Regular cardiac myocyte (primary cell): ENCODE data around the gene PSMB2. TPM values are rescaled to one million over a fixed set of nuclear protein-coding genes. Genes with fewer than 3 reads are reported as not detected.

Experiments used
- total RNA-seq: library from RNA; depleted of rRNA; stranded (reverse); fragments of >200 nt; gene quantifications from 2 replicates; pipeline ENCODE4 v1.2.3, GENCODE V29; 2014

The PSMB2 gene
- total RNA-seq: 11.0 and 39.1 TPM in 2 replicates

DNA sequence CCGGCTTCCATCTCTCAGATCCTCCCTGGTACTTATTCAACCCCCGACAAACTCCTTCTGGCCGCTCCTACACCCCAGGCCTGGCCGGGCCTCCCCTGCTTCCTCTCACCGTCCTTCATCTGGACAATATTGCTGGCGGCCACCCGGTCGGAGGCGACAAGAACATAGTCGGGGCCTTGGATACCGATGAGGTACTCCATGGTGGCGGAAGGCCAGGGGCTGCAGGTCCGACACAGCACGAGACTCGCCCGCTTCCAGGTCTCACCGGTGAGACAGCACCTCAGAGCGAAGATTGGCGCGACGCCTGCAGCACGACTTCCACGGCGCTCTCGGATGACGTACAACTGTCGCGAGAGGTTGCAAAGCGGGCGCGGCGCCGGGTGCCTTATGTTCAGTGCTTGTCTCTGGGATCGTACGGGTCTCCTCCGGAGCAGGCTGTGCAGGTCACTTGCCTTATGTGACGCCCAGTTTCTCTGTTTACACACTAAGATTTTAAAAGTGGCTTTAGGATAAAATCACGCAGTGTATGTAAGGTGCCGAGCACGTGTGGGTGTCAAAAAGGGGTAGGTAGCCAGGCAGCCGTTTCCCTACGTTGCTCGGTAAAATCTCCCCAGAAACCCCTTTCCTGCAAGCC, at the start of gene PSMB2:
PSMB2 (minus strand) TSS at position 294 of the 634 bp plus-strand sequence; CDS start at position 200, 94 bp downstream.

DNA sequence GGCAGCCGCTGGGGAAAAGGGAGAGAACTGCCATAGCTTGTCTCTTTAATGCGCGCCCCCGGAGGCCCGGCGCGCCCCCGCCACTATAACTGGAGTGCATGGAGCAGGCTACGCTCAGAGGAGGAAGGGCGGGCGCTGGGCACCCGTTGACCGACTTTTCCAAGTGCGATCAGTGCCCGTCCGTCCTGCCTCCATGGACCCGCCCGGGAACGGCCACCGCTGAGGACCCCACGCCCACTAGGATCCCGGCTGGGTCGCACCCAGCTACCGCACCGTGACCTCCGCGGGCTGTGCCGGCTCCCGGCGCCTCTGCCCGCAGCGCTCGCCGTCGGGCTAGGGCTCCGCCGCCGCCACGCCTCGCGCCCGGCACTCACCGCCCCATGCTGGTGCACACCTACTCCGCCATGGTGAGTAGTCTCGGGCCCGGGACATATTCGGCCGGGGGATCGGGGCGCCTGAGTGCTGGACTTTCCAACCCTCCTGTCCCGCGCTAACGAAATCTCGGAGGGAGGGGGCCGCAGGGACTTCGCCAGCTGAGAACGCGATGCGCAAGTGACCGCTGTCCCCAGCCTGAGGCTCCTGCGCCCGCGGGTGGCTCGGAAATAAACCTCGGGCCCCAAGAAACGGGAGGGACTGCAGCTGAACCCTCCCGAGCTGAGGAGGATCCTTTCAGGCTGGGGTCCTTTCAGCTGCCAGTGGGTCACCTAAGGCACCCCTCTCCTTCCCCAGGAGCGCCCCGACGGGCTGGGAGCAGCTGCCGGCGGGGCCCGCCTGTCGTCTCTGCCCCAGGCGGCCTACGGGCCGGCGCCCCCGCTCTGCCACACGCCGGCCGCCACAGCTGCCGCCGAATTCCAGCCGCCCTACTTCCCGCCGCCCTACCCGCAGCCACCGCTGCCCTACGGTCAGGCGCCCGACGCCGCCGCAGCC, 67.9 kb downstream of the PSMB2 start, which contains the start of gene TFAP2E:
TFAP2E (plus strand) TSS at position 117 of the 927 bp plus-strand sequence; CDS start at position 381, 264 bp downstream.

GRCh38 chr1:35557611-35558373, 83.5 kb downstream of the PSMB2 start, which contains the start of gene NCDN:
Gene NCDN (plus strand): TSS chr1:35557799. CDS start chr1:35558191, 392 bp downstream.

GRCh38 chr1:35557118-35557610, 84.2 kb downstream of the PSMB2 start, which contains the start of gene KIAA0319L:
Gene KIAA0319L (minus strand): TSS chr1:35557403. CDS start chr1:35554491, 2,912 bp downstream.

Other genes with a start within 250 kb of the PSMB2 start
- 40.5 and 73.3 TPM in 2 replicates for gene KIAA0319L, start 84.1 kb downstream of the PSMB2 start, total RNA-seq
- gene NCDN, start 83.7 kb downstream of the PSMB2 start, total RNA-seq: 22.3 and 32.8 TPM in 2 replicates
- under 0.01 TPM in 2 replicates for gene TFAP2E, start 68.2 kb downstream of the PSMB2 start, total RNA-seq
- gene C1orf216, start 77.4 kb upstream of the PSMB2 start, total RNA-seq: 16.1 and 20.7 TPM in 2 replicates
- 3.1 and 58.1 TPM in 2 replicates for gene CLSPN, start 128.5 kb upstream of the PSMB2 start, total RNA-seq
- gene AGO4, start 166.5 kb upstream of the PSMB2 start, total RNA-seq: 9.6 and 13.2 TPM in 2 replicates
- 8.2 and 15.9 TPM in 2 replicates for gene AGO1, start 241.7 kb upstream of the PSMB2 start, total RNA-seq